Parathyroid adenoma (tissue), 2 donors: ENCODE data around the gene TRAF5.

Source experiments
- H2AFZ ChIP-seq: fragments of 300-600 bp; sonication (generic); one replicate; pipeline ENCODE4 v1.7.0; 2017; ENCODE audit warnings: antibody characterized with exemption, mild to moderate bottlenecking
- H3K27ac ChIP-seq: fragments of 300-600 bp; sonication (generic); one replicate; pipeline ENCODE4 v1.7.0; 2017
- H3K27me3 ChIP-seq: fragments of 300-600 bp; sonication (generic); one replicate; pipeline ENCODE4 v1.7.0; 2017; ENCODE audit warnings: low read length; ENCODE audit not compliant: control insufficient read depth, insufficient read depth
- H3K36me3 ChIP-seq: fragments of 300-600 bp; sonication (generic); one replicate; pipeline ENCODE4 v1.7.0; 2017; ENCODE audit warnings: low read length; ENCODE audit not compliant: control insufficient read depth, insufficient read depth
- H3K4me1 ChIP-seq: fragments of 300-600 bp; sonication (generic); one replicate; pipeline ENCODE4 v1.7.0; 2017; ENCODE audit warnings: control low read depth
- H3K4me2 ChIP-seq: fragments of 300-600 bp; sonication (generic); one replicate; pipeline ENCODE4 v1.7.0; 2017; ENCODE audit warnings: low read length
- H3K4me3 ChIP-seq: fragments of 300-600 bp; sonication (generic); one replicate; pipeline ENCODE4 v1.7.0; 2017; ENCODE audit warnings: low read depth, low read length
- H3K79me2 ChIP-seq: fragments of 300-600 bp; sonication (generic); one replicate; pipeline ENCODE4 v1.7.0; 2017; ENCODE audit warnings: control low read depth
- H3K9ac ChIP-seq: fragments of 300-600 bp; sonication (generic); one replicate; pipeline ENCODE4 v1.7.0; 2017; ENCODE audit warnings: mild to moderate bottlenecking
- H3K9me3 ChIP-seq: fragments of 300-600 bp; sonication (generic); one replicate; pipeline ENCODE4 v1.7.0; 2017; ENCODE audit warnings: low read length; ENCODE audit not compliant: control insufficient read depth
- CTCF ChIP-seq: fragments of 300-600 bp; sonication (generic); IDR thresholded peaks from one replicate; pipeline ENCODE4 v1.7.0; 2017; ENCODE audit warnings: antibody characterized with exemption, mild to moderate bottlenecking
- donor health status: primary hyperparathyroidism.

The TRAF5 gene

GRCh38 chr1:211378844-211379243, 52.2 kb downstream of the TRAF5 start:
- H3K4me3 ChIP-seq: no peak overlapping the region
- H3K36me3 ChIP-seq: no peaks in the 10 kb centered on the region
- peak overlapping the region; percentile 4 for H3K4me2 ChIP-seq
- no peaks in the 10 kb centered on the region for H3K9me3 ChIP-seq
- H3K27me3 ChIP-seq: no peaks in the 10 kb centered on the region
- H3K79me2 ChIP-seq: no peaks in the 10 kb centered on the region
- H2AFZ ChIP-seq: no peak overlapping the region
- no peak overlapping the region for H3K9ac ChIP-seq
- H3K27ac ChIP-seq: no peak overlapping the region
- no peak for TF ChIP-seq CTCF
- peaks cover 3% of the 10 kb centered on the region for H3K4me1 ChIP-seq

GRCh38 chr1:211379446-211379845, 52.8 kb downstream of the TRAF5 start:
- H3K79me2 ChIP-seq: no peaks in the 10 kb centered on the region

GRCh38 chr1:211381481-211382181, 55.0 kb downstream of the TRAF5 start:
- H3K27ac ChIP-seq: no peak overlapping the region
- peak overlapping the region; percentile 94 for H3K4me3 ChIP-seq
- H2AFZ ChIP-seq: peak overlapping the region; percentile 97
- H3K9ac ChIP-seq: no peak overlapping the region
- peak overlapping the region; percentile 85 for H3K4me2 ChIP-seq
- no peaks in the 10 kb centered on the region for H3K9me3 ChIP-seq
- H3K79me2 ChIP-seq: no peaks in the 10 kb centered on the region
- H3K27me3 ChIP-seq: no peaks in the 10 kb centered on the region
- peaks cover 3% of the 10 kb centered on the region for H3K4me1 ChIP-seq
- H3K36me3 ChIP-seq: no peaks in the 10 kb centered on the region
- no peak for TF ChIP-seq CTCF

More at GRCh38 chr1:211379446-211379845, 52.8 kb downstream of the TRAF5 start:
- H3K9me3 ChIP-seq: no peaks in the 10 kb centered on the region
- no peak overlapping the region for H3K4me3 ChIP-seq
- no peak overlapping the region for H3K27ac ChIP-seq
- H3K4me1 ChIP-seq: peaks cover 3% of the 10 kb centered on the region
- no peak for TF ChIP-seq CTCF
- H2AFZ ChIP-seq: no peak overlapping the region
- no peaks in the 10 kb centered on the region for H3K27me3 ChIP-seq
- no peak overlapping the region for H3K4me2 ChIP-seq
- H3K36me3 ChIP-seq: no peaks in the 10 kb centered on the region
- H3K9ac ChIP-seq: no peak overlapping the region

GRCh38 chr1:211382182-211382713, 55.6 kb downstream of the TRAF5 start:
- Histone ChIP-seq H3K9me3 (no peaks in the 10 kb centered on the region), H3K9ac (peak overlapping the region; percentile 28), H3K79me2 (no peaks in the 10 kb centered on the region), H3K27ac (peak overlapping the region; percentile 95), H3K36me3 (no peaks in the 10 kb centered on the region), H3K4me2 (peak overlapping the region; percentile 85), H3K4me1 (peaks cover 3% of the 10 kb centered on the region), H3K27me3 (no peaks in the 10 kb centered on the region), H2AFZ (peak overlapping the region; percentile 97), H3K4me3 (peak overlapping the region; percentile 94)
- no peak for TF ChIP-seq CTCF
